GM18498 (cell line): Measurements from ENCODE around the gene ANKRD11.
"Not testable (repeated sequence)": the region's sequence is repeated elsewhere in the genome, so short reads cannot be mapped to it uniquely, and the experiment has no call there.

ENCODE experiments used
- ATAC-seq: cut with Tn5 transposase; IDR thresholded peaks from one replicate; pipeline ENCODE4 v1.9.1; 2021; ENCODE audit warnings: mild to moderate bottlenecking, moderate library complexity; ENCODE audit not compliant: unreplicated experiment

The ANKRD11 gene

GRCh38 chr16:89453501-89454321 lies 36.6 kb downstream of the ANKRD11 start:
- ATAC-seq, result no peak

- ATAC-seq, result no peak
Measured at GRCh38 chr16:89452925-89453324, 37.4 kb downstream of the ANKRD11 start.

- ATAC-seq, result peak; percentile 61
Measured at GRCh38 chr16:89452241-89452640, 38.1 kb downstream of the ANKRD11 start.

DNA sequence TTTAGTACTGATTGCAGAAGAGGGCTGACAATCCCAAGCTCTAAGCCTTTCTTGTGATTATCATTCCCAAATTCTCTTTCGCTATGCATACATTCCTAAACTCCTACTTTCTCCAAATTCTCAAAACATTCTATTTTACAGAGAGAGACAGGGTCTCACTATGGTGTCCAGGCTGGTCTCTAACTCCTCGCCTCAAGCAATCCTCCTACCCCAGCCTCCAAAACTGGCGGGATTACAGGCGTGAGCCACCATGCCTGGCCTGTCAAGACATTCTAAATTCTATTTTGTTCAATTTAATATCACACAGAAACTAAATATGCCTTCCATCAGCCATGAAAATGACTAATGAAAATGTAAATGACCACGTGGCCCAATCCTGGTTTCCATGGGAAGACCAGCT lies 39.8 kb downstream of the ANKRD11 start:
- ATAC-seq, result no peak

GRCh38 chr16:89449726-89450335 lies 40.5 kb downstream of the ANKRD11 start:
- no peak for ATAC-seq

DNA sequence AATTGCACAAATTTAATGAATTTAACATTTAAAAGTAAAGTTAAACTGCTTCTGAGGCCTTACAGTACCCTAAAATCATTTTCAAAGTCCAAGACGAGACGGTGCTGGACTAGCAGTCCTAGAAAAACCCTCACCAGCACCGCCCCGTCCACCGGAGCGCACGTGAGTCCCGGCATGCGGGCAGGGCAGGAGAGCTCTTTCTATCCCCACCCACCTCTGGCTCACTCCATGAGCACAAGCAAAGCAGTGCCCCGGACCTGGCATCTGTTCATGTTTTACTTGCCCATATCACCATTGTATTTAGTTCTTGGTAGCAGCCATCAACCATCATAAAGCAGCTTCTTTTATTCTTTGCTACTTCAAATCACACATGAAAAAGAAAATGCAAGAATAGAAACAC lies 41.7 kb downstream of the ANKRD11 start:
- ATAC-seq, result no peak

DNA sequence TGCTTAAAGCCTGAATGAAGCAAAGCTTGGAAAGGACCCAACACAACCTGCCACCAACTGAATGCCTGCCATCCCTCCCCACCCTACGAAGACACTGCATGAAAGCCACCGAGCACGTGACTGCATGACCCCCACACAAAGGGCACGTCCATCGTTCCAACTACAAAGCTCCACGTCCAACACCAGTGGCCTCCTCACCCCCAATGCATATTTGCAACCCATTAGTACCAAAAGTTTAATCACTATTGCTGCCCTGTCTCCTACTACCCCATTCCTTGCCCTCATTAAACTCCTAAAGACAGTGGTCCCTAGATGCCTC lies 43.4 kb downstream of the ANKRD11 start:
- no peak for ATAC-seq

DNA sequence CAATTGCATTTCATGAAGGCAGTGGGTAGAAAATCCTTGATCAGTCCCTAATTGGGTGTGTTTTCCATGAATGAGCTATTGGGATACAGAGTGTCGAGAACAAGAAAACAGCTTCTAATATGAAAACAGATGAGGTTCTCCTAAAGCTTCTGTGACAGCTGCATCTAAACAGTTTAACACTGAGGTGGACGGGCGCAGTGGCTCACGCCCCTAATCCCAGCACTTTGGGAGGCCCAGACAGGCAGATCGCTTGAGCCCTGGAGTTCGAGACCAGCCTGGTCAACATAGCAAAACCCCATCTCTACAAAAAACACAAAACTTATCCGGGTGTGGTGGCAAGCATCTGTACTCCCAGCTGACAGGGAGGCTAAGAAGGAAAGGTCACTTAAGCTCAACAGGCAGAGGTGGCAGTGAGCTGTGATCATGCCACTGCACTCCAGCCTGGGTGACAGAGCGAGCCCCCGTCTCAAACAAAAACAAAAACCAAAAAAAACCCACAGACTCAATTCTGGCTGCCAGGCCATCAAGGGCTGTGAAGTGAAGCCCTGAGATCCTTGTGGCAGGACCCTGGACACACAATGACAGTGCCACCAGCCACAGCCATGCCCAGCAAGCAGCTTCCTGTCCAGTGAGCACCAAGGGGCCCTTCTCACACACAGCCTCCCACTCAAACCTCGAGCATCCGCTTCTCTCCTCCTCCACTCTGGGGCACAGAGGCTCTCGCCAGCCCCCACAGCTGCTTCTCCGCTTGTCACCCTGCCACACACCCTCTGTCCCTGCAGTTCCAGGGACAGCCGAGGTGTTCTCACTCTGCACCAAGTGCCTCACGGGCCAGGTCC lies 44.0 kb downstream of the ANKRD11 start:
- no peak for ATAC-seq

GRCh38 chr16:89445166-89445565 lies 45.2 kb downstream of the ANKRD11 start:
- ATAC-seq, result no peak

DNA sequence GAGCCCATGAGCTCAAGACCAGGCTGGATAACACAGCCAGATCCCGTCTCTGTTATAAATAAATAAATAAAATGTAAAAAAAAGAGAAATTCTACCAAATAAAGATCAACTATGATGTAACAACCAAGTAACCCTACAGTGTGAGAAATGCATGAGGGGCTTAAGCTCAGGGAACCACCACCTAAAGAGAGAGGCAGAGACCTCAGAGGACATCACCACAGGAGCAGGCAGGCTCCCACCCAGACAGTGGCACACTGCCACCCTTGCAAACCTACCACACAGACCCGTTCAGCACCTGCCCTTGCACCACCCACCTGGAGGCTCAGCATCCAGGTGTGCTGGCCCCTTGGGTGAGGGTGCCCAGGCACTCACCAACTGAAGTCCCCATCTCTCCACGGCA lies 45.6 kb downstream of the ANKRD11 start:
- ATAC-seq, result no peak

DNA sequence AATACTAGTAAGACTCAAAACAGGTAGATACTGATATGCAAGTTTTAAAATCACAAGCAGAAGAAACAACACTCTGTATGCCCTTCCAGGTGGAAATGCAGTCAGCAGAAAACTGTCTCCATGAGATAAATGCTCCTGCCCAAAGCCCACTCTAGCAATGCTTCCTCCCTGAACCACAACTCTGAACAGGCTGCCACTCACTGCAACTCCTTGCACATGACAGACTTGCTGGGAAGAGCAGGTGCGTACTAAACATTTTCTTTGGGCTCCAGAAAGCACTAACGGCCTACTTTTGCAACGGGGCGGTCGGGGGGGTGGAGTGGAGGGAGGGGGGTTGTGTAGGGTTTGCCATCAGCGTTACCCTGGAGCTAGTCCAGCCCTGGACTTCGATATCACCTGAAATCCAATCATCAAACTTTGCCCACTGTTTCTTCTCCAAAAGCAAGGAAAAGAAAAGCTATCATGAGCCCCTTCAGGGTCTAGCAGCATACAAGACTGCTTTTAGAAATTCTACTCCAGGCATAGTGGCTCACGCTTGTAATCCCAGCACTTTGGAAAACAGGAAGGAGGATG lies 46.1 kb downstream of the ANKRD11 start:
- no peak for ATAC-seq

GRCh38 chr16:89443727-89444084 lies 46.7 kb downstream of the ANKRD11 start:
- no peak for ATAC-seq

- ATAC-seq, result no peak
Measured at GRCh38 chr16:89442990-89443726, 47.2 kb downstream of the ANKRD11 start.

- no peak for ATAC-seq
Measured at GRCh38 chr16:89442588-89442987, 47.8 kb downstream of the ANKRD11 start.

- ATAC-seq, result no peak
Measured at GRCh38 chr16:89439659-89440058, 50.7 kb downstream of the ANKRD11 start.

GRCh38 chr16:89437991-89438390 lies 52.4 kb downstream of the ANKRD11 start:
- ATAC-seq, result no peak

GRCh38 chr16:89437251-89437987 lies 52.9 kb downstream of the ANKRD11 start:
- ATAC-seq, result no peak

DNA sequence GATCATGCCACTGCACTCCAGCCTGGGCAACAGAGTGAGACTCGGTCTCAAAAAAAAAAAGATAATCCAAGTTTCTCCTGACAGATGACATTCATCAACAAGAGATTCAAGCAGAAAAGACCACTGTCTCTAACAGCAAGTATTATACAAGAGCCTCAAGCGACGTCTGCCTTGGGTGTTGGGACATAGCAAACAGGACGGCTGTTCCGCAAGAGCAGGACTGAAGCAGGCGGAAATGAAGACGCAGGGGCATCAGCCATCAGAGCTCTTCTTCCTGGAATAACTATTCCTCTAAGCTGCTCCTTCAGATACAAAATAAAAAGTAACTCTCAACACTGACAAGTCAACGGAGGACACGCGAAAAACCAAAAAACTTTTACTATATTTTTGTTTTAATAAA lies 54.0 kb downstream of the ANKRD11 start:
- no peak for ATAC-seq

- ATAC-seq, result not testable (repeated sequence)
Measured at GRCh38 chr16:89435059-89435458, 55.3 kb downstream of the ANKRD11 start.

DNA sequence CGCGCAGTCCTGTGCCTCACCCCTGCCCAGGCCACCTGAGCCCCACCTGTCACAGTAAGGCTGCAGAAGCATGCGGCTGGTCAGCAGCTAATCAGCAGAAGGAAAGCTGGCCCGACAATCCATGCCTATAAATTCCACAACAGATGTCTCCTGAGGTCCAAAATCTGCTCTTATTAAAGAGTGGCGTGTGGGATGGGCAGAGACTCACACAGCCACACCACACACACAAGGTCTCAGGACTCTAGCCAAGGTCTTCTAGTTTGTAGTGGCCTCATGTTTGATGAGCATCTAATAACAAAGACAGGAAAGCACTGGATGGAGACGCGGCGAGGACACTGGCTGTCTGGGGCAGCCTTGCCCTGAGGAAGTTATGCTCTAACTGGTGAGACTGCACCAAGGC lies 55.9 kb downstream of the ANKRD11 start:
- no peak for ATAC-seq
